K562 treated with DMSO at 1 percent for 48 hours (cell line): ENCODE data around the gene NUP62. TPM values are rescaled to one million over a fixed set of nuclear protein-coding genes. Genes with fewer than 3 reads are reported as not detected.

Experiments
- total RNA-seq: library from RNA; unstranded; fragments of 300-600 nt; gene quantifications from 2 replicates; pipeline ENCODE4 v1.2.3, GENCODE V29; 2022; ENCODE audit warnings: low replicate concordance; ENCODE audit errors: extremely low read depth

The NUP62 gene, protein sequence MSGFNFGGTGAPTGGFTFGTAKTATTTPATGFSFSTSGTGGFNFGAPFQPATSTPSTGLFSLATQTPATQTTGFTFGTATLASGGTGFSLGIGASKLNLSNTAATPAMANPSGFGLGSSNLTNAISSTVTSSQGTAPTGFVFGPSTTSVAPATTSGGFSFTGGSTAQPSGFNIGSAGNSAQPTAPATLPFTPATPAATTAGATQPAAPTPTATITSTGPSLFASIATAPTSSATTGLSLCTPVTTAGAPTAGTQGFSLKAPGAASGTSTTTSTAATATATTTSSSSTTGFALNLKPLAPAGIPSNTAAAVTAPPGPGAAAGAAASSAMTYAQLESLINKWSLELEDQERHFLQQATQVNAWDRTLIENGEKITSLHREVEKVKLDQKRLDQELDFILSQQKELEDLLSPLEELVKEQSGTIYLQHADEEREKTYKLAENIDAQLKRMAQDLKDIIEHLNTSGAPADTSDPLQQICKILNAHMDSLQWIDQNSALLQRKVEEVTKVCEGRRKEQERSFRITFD
- total RNA-seq, result not detected in 2 replicates

DNA sequence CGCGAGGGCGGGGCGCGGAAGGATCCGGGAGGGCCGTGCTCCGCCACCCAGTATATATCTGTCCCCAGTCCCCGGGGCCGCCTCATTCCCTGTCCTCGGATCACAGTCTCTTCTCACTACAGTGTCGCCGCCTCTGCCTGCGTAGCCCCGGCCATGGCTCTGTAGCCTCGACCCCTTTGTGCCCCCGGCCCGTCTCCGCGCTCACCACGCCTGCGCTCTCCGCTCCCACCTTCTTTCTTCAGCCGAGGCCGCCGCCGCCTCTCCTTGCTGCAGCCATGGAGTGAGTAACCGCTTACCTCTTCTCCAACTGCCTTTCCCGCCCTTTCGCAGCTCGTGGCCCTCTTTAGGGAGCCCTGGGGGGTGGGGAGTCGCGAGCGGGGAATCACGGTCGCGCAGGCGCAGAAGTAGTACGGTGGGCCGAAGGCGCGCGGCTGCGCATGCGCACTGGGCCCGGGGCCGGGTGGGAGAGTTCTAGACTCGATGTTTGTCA, at the start of gene NUP62, which contains the start of gene ATF5:
NUP62 (minus strand) TSS at position 384 of the 490 bp plus-strand sequence. CDS start 19,697 bp downstream, outside the sequence.
ATF5 (plus strand) TSS at position 85 of the 490 bp plus-strand sequence. CDS start 1,646 bp downstream, outside the sequence.

DNA sequence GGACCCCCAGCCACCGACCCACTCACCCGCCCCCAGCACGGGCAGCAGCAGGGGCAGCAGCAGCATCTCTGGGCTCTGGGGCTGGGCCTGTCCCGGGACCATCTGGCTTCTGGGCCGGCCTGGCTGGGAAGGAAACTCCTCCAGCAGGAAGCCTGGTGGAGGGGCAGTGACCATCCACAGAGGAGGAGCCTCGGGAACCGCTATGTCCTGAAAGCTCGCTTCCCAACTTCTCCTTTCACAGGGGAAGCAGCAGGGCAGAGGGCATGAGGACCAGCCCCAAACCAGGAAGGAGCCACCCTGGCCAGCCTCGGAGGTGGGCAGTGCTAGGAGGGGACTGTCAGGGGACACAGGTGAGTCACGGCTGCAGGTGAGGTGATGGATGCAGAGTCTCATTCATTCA, 31.7 kb upstream of the NUP62 start, which contains the start of gene SIGLEC11:
SIGLEC11 (minus strand) TSS at position 193 of the 400 bp plus-strand sequence; CDS start at position 102, 91 bp downstream.

DNA sequence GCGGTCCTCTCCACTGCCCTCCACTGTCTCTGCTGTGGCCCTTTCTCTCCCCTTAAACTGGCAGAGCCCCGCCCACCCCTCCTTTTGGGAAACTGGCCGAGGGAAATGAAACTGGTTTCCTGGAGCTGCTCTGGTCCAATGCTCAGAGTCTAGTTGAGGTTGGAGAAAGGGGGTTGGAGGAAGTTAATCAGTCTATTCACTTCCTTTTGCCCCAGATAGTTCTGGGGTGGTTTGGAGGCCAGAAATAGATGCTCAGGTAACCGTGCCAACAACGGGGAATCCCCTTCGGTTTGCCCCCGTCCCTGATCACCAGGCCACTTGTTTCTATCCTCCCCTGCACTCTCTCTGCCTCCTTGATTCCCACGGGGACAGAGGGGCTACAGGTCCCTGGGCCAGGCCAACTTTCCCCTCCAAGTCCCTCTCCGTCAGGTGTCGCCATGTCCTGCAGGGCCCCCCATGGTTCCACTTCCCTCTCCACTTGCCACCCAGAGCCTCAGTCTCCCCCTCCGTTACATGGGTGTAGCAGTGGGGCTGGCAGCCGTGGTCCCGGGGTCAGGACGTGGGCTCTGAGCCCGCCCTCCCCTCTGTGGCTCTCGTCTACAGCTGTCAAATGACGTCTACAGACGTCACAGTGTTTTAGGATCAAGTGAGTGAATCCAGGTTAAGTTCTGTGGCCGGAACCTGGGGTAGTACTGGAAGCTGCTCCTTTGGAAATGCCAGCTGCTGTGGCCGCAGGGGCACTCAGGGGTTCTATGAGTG, 32.3 kb downstream of the NUP62 start, which contains the start of gene IL4I1:
IL4I1 (minus strand) TSS at position 25 of the 759 bp plus-strand sequence. CDS start 727 bp downstream, outside the sequence.

DNA sequence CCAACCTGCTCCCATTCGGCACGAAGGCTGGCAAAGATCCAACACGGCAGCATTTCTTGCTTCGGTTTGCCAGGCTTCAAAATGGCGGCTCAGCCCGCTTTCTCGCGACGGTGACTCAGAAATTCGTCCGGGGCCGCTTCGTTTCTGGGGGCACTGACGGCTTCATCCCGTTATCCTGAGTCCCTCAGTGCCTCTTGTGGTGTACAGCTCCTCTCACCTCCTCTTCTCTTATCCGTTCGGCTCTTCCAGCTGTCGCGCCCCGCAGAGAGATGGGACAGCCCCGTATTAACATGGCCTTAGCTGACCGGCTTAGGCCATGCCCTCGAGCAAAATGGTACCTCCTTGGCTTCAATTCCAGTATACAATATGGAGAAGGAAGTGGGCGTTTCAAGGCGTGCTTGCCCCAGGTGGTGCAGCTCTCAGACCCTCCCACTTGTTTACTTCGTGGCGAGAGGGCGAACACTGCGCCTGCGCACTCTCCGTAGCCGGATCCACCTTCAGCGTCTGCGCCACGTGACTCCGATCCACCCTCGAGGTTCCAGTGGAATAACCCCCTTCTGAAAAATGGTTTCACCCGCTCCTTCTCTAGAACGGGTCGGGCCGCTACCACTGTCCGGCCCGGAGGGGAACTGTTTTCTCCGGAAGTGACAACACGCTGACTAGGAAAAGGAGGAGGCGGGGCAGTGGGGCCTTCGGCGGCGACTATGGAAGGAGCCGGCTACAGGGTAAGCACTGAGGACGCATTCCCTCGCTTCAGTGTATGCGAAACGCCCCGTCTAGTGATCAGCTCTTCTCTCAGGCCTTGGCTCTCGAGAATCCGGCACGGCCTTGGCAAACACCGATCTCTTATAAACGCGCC, 52.1 kb downstream of the NUP62 start, which contains the start of the genes AKT1S1 and TBC1D17:
AKT1S1 (minus strand) TSS at position 336 of the 859 bp plus-strand sequence. CDS start 4,060 bp downstream, outside the sequence.
TBC1D17 (plus strand) TSS at position 683 of the 859 bp plus-strand sequence; CDS start at position 705, 22 bp downstream.

DNA sequence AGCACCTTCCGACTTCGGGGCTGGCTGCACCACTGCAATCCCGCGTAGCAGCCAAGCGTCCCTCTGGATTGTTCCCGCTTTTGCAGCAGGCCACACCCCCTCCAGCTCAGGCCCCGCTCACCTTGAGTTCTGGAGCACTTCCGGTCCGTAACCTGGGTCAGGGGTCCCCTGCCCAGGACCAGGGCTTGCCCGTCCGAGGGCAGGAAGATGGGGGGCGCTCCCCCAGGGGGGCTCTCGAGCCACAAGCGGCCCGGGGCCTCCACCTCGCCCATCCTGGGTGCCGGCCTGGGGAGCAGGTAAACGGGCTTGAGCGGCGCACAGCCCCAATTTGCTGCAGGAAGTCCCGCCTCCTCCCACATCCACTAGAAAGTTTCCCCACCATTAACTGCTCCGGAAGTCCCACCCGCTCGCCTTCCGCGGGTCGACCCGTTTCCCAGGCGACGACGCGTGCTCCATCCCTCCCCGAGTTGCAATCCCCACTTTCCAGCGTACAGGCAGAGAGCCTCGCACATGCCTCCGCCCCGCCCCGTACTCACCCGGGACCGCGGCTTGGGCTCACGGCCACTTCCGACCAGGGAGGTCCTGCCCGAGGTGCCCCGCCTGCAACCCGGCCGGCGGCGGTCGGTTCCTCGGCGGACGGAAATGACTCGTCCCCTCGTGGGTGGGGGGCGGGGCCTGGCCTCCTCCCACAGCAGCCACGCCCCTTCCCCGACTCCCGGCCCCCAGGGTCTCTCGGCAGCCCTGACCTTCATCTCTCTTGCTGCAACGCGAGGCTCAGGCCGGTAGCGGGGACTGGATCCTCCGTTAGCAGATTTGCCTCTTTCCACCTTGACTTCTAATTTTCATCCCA, 62.1 kb downstream of the NUP62 start, which contains the start of gene PNKP:
PNKP (minus strand) TSS at position 644 of the 850 bp plus-strand sequence; CDS start at position 272, 372 bp downstream.

Other genes with a start within 250 kb of the NUP62 start
- gene ADM5, start 239.9 kb downstream of the NUP62 start, total RNA-seq, result not detected in 2 replicates
- not detected in 2 replicates for gene CPT1C, start 238.4 kb downstream of the NUP62 start, total RNA-seq
- gene TSKS, start 166.2 kb downstream of the NUP62 start, total RNA-seq, result not detected in 2 replicates
- gene AP2A1, start 162.5 kb downstream of the NUP62 start, total RNA-seq, result 113 TPM in 1 of 2 replicates, not detected in the other
- not detected in 2 replicates for gene FUZ, start 116.2 kb downstream of the NUP62 start, total RNA-seq
- not detected in 2 replicates for gene MED25, start 111.2 kb downstream of the NUP62 start, total RNA-seq
- not detected in 2 replicates for gene PTOV1, start 78.3 kb downstream of the NUP62 start, total RNA-seq
- gene PNKP, start 61.9 kb downstream of the NUP62 start, total RNA-seq, result not detected in 2 replicates
- gene AKT1S1, start 52.1 kb downstream of the NUP62 start, total RNA-seq, result not detected in 2 replicates
- gene TBC1D17, start 51.8 kb downstream of the NUP62 start, total RNA-seq, result not detected in 2 replicates
- gene IL4I1, start 32.6 kb downstream of the NUP62 start, total RNA-seq, result not detected in 2 replicates
- 1,304 TPM in 1 of 2 replicates, not detected in the other for gene ATF5, start 299 bp downstream of the NUP62 start, total RNA-seq
- gene SIGLEC11, start 31.7 kb upstream of the NUP62 start, total RNA-seq, result not detected in 2 replicates
- not detected in 2 replicates for gene VRK3, start 95.9 kb upstream of the NUP62 start, total RNA-seq
- gene ZNF473, start 96.5 kb upstream of the NUP62 start, total RNA-seq, result not detected in 2 replicates
- not detected in 2 replicates for gene IZUMO2, start 233.8 kb upstream of the NUP62 start, total RNA-seq